Panc1 (cell line): ENCODE results near the gene PCNT. TPM values are rescaled to one million over a fixed set of nuclear protein-coding genes. Genes with fewer than 3 reads are reported as not detected.

ENCODE experiments used
- ATAC-seq: fragments of 200-7000 bp; cut with Tn5 transposase; 2 replicates; pipeline ENCODE4 v1.9.1; 2020; ENCODE audit warnings: mild to moderate bottlenecking, moderate library complexity
- BruUV-seq: library from RNA; stranded (reverse); fragments of 400-500 nt; replicated peaks from 2 replicates; lab custom pipeline; 2021; lab: Mats Ljungman, UMichigan
- CTCF ChIA-PET: fragments of 300-600 bp; sonication (Branson Sonifier 250); formaldehyde crosslinking; loops from one replicate; lab custom pipeline; 2022; ENCODE audit warnings: antibody characterized with exemption; lab: Charles Lee
- POLR2A ChIA-PET: fragments of 300-600 bp; sonication (Branson Sonifier 250); formaldehyde crosslinking; loops from one replicate; lab custom pipeline; 2022; ENCODE audit warnings: antibody characterized with exemption; lab: Charles Lee
- DNase-seq: peaks from one replicate; pipeline ENCODE4 v3.0.0-alpha.2; 2010; ENCODE audit warnings: low read depth, low spot score
- H3K27ac ChIP-seq: 2 replicates; pipeline ENCODE4 v1.5.1; 2011; ENCODE audit warnings: mild to moderate bottlenecking, low read length, inconsistent platforms
- H3K27me3 ChIP-seq: fragments of 200-500 bp; sonication (Bioruptor generic); 2 replicates; pipeline ENCODE4 v1.6.0; 2014; ENCODE audit warnings: low read length, inconsistent platforms; ENCODE audit not compliant: control insufficient read depth, insufficient read depth
- H3K36me3 ChIP-seq: fragments of 200-500 bp; sonication (Bioruptor generic); 2 replicates; pipeline ENCODE4 v1.5.1; 2014; ENCODE audit warnings: inconsistent platforms, mild to moderate bottlenecking, low read length, moderate library complexity; ENCODE audit not compliant: control insufficient read depth, insufficient read depth
- H3K4me1 ChIP-seq: 2 replicates; pipeline ENCODE4 v1.5.1; 2011; ENCODE audit warnings: inconsistent platforms, mild to moderate bottlenecking, low read length, moderate library complexity; ENCODE audit not compliant: control insufficient read depth, insufficient read depth
- H3K4me3 ChIP-seq, 2 experiments: 2 replicates each; pipeline ENCODE4 v1.5.1; 2011 to 2012; ENCODE audit warnings: low read depth in 2 of 2, low read length in 2 of 2, mild to moderate bottlenecking in 2 of 2, inconsistent platforms in 1 of 2, moderate library complexity in 1 of 2
- H3K9me3 ChIP-seq: fragments of 200-500 bp; sonication (Bioruptor generic); 2 replicates; pipeline ENCODE4 v1.5.1; 2014; ENCODE audit warnings: low read depth, mild to moderate bottlenecking, inconsistent platforms, low read length, moderate library complexity; ENCODE audit not compliant: control insufficient read depth, insufficient read depth
- POLR2AphosphoS5 ChIP-seq: IDR thresholded peaks from 2 replicates; pipeline ENCODE4 v1.6.1; 2012; ENCODE audit warnings: mild to moderate bottlenecking, low read depth, low read length, moderate library complexity
- SIN3A ChIP-seq: IDR thresholded peaks from 2 replicates; pipeline ENCODE4 v1.6.1; 2012; ENCODE audit warnings: low read depth, mild to moderate bottlenecking, low read length, moderate library complexity, borderline replicate concordance; ENCODE audit not compliant: insufficient read depth
- TCF7L2 ChIP-seq: IDR thresholded peaks from 2 replicates; pipeline ENCODE4 v1.6.1; 2011; ENCODE audit warnings: mild to moderate bottlenecking, low read depth, low read length, inconsistent platforms
- in situ Hi-C: cut with HindIII; loops from 2 replicates; pipeline ENCODE4 v1.10.0; 2016; ENCODE audit warnings: low sequenced_read_pairs, low pct_unique_long_range_greater_than_20kb
- intact Hi-C: fragments of 100-400 bp; cut with micrococcal nuclease; formaldehyde crosslinking; loops from one replicate; pipeline ENCODE4 v1.10.0; 2022; ENCODE audit not compliant: unreplicated experiment
- total RNA-seq: library from RNA; stranded (reverse); gene quantifications from one replicate; pipeline ENCODE4 v1.2.1, GENCODE V29; 2021; ENCODE audit not compliant: unreplicated experiment
- TF ChIP-seq, protein P1 (sequence below), 2 experiments: IDR thresholded peaks; 2 replicates each; pipeline ENCODE4 v1.6.1; 2011 to 2012; ENCODE audit warnings: low read depth in 2 of 2, control low read depth in 1 of 2, low read length in 1 of 2, mild to moderate bottlenecking in 1 of 2, moderate library complexity in 1 of 2; ENCODE audit not compliant: insufficient read depth in 1 of 2
- TF ChIP-seq, protein P2 (sequence below): fragments of 450-650 bp; IDR thresholded peaks from 2 replicates; pipeline ENCODE4 v1.5.1; 2017; ENCODE audit warnings: mild to moderate bottlenecking

Gene PCNT
- total RNA-seq, 1 experiment from 2014 or later, result 44.3 TPM

DNA sequence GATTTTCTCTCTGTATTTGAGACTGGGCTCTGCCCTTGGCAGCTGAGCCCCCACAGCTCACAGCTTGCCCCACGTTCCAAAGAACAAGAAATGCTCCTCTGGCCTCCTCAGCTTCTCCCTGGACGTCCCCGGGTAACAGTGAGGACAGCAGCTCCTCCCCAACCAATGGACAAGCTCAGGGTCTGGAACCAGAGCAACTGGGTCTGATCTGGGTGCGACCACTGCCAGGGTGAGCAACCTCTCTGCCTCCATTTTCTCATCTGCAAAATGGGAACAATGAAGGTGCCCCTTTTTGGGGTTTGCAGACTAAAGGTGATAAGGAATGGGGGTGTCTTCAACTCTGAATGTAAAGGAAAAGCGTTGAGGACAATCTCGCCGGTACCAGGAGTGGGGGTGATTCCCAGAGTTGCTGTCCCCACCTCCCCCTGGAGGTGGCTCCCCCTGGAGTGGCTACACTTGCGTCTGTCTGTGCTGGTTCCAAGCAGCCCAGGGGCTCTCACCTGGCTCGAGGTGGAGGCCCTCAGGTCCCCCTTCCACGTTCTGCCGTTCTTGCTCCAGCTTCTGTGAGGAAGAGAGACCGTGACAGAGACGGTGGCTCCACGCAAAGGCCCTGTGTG, 7.1 kb upstream of the PCNT start:
- BruUV-seq, result no TSS peak
- ATAC-seq (no peak), DNase-seq (no peak)
- no peaks in the 10 kb centered on the region for H3K27me3 ChIP-seq
- intact Hi-C loops (no loop called here), in situ Hi-C loops (no loop called here)
- H3K9me3 ChIP-seq, result no peaks in the 10 kb centered on the region
- H3K4me3 ChIP-seq, result no peak overlapping the region
- ChIA-PET CTCF (no interaction called here), POLR2A (no interaction called here)
- TF ChIP-seq, protein P1, sequence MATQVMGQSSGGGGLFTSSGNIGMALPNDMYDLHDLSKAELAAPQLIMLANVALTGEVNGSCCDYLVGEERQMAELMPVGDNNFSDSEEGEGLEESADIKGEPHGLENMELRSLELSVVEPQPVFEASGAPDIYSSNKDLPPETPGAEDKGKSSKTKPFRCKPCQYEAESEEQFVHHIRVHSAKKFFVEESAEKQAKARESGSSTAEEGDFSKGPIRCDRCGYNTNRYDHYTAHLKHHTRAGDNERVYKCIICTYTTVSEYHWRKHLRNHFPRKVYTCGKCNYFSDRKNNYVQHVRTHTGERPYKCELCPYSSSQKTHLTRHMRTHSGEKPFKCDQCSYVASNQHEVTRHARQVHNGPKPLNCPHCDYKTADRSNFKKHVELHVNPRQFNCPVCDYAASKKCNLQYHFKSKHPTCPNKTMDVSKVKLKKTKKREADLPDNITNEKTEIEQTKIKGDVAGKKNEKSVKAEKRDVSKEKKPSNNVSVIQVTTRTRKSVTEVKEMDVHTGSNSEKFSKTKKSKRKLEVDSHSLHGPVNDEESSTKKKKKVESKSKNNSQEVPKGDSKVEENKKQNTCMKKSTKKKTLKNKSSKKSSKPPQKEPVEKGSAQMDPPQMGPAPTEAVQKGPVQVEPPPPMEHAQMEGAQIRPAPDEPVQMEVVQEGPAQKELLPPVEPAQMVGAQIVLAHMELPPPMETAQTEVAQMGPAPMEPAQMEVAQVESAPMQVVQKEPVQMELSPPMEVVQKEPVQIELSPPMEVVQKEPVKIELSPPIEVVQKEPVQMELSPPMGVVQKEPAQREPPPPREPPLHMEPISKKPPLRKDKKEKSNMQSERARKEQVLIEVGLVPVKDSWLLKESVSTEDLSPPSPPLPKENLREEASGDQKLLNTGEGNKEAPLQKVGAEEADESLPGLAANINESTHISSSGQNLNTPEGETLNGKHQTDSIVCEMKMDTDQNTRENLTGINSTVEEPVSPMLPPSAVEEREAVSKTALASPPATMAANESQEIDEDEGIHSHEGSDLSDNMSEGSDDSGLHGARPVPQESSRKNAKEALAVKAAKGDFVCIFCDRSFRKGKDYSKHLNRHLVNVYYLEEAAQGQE (IDR thresholded peaks at IDR 0.05; ENCODE audit: insufficient read depth in 1 of 2, low read depth in 2 of 2, low read length in 1 of 2), result no peak
- TF ChIP-seq, protein P2, sequence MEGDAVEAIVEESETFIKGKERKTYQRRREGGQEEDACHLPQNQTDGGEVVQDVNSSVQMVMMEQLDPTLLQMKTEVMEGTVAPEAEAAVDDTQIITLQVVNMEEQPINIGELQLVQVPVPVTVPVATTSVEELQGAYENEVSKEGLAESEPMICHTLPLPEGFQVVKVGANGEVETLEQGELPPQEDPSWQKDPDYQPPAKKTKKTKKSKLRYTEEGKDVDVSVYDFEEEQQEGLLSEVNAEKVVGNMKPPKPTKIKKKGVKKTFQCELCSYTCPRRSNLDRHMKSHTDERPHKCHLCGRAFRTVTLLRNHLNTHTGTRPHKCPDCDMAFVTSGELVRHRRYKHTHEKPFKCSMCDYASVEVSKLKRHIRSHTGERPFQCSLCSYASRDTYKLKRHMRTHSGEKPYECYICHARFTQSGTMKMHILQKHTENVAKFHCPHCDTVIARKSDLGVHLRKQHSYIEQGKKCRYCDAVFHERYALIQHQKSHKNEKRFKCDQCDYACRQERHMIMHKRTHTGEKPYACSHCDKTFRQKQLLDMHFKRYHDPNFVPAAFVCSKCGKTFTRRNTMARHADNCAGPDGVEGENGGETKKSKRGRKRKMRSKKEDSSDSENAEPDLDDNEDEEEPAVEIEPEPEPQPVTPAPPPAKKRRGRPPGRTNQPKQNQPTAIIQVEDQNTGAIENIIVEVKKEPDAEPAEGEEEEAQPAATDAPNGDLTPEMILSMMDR, result no peak
- TF ChIP-seq POLR2AphosphoS5 (no peak), SIN3A (no peak), TCF7L2 (no peak)
- no peaks in the 10 kb centered on the region for H3K36me3 ChIP-seq
- peaks cover 9% of the 10 kb centered on the region for H3K4me1 ChIP-seq
- no peak overlapping the region for H3K27ac ChIP-seq

DNA sequence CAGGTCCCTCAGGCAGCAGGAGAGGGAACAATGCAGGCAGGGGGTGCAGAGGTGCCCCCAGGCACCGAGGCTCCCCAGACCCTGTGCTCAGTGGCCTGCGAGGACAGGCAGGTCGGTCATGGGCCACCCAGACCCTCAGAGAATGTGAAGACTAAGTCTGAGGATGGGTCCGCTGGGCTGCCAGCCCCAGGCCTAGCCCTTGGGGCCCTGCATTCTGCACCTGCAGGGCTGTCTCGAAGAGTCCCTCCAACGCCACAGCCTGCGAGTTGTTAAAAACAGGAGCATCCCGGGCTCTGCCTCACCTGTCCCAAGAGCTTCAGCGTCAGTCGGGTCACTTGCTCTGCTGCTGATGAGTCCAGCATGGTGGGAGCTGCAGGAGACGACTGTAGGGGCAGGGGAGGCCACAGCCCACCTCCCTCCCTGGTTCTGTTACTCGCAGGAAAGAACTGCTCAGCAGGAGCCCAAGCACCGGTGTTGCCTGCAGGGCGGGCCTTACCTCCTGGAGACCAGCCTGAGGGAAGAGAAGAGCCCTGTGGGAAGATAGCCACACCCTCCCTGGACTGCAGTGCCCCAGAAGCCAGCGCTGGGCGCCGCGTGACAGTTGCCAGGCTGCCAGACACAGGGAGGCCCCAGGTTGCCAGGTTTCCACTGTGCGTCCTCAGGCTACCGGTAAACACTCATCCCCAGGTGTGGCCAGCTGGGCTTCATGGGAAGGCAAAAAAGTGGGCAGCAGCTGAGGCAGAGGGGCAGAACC, 6.1 kb upstream of the PCNT start:
- H3K4me1 ChIP-seq, result peaks cover 12% of the 10 kb centered on the region
- ChIA-PET CTCF (no interaction called here), POLR2A (no interaction called here)
- H3K27me3 ChIP-seq, result no peaks in the 10 kb centered on the region
- intact Hi-C loops (no loop called here), in situ Hi-C loops (no loop called here)
- no peak overlapping the region for H3K4me3 ChIP-seq
- DNase-seq, result no peak
- TF ChIP-seq, protein P1 (IDR thresholded peaks at IDR 0.05; ENCODE audit: insufficient read depth in 1 of 2, low read depth in 2 of 2, low read length in 1 of 2), result no peak
- TF ChIP-seq, protein P2, result no peak
- TF ChIP-seq SIN3A (no peak), POLR2AphosphoS5 (no peak), TCF7L2 (no peak)
- H3K27ac ChIP-seq, result no peak overlapping the region
- ATAC-seq, result peak; percentile 47; the same call in 1 of the 2 replicates
- no peaks in the 10 kb centered on the region for H3K36me3 ChIP-seq
- no peaks in the 10 kb centered on the region for H3K9me3 ChIP-seq
- no TSS peak for BruUV-seq
